GM19468 (cell line): ENCODE data around the gene COL13A1.

ENCODE experiments used
- ATAC-seq: cut with Tn5 transposase; IDR thresholded peaks from one replicate; pipeline ENCODE4 v1.9.1; 2021; ENCODE audit warnings: mild to moderate bottlenecking, moderate library complexity, moderate number of reproducible peaks; ENCODE audit not compliant: unreplicated experiment; ENCODE audit errors: extremely low read depth

COL13A1 gene

DNA sequence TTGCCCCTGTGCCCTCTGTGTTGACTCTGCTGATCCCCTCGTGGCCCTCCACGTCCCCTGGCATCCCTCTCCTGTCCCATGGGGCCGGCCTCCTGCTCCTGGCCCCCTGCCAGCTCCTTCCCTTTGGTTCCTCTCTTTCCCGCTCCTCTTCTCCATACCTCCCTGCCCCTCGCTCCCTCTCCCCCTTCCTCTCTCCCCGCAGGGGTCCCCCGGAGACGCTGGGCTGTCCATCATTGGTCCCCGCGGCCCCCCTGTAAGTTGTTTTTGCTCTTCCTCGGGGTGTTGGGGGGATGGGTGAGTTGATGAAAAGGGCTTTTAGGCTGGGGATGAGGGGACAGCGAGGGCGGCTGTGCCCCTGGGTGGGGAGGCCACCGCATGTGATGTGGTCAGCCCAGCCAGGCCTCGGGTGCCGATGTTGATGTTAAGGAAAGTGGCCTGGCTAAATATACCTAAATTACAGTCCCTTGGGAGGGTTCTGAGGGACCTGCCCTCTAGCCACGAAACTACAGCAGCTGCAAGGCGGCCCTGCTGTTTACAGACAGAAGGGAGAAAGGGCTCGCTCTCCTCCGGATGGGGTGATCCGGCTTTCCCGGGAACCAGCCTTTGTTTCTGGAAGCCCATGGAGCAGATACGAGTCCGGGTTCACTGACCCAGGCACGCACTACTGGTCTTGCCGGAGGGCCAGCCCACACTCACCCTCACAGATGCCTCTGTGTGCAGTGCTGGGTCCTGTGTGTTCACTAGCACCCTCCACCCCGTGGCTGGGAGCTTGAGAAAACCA is 78.8 kb downstream of the COL13A1 start:
- no peak for ATAC-seq

DNA sequence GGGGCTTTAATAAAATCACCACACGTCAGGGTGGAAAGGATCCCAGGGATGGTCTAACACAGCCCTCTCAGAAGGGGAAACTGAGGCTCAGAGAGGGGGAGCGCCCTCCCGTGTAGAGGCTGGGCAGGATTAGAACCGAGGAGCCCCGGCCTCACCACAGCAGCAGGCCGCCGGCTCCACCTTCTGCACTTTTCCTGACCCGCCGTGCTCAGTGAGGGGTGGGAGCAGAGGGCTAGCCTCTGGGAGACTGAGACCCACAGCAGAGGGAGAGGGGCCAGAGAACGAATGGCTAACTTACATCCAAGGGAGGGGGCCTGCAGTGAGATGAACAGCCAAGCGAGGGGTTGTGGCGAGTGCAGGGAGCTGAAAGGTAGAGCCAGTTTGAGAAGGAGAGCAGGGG is 79.5 kb downstream of the COL13A1 start:
- no peak for ATAC-seq

DNA sequence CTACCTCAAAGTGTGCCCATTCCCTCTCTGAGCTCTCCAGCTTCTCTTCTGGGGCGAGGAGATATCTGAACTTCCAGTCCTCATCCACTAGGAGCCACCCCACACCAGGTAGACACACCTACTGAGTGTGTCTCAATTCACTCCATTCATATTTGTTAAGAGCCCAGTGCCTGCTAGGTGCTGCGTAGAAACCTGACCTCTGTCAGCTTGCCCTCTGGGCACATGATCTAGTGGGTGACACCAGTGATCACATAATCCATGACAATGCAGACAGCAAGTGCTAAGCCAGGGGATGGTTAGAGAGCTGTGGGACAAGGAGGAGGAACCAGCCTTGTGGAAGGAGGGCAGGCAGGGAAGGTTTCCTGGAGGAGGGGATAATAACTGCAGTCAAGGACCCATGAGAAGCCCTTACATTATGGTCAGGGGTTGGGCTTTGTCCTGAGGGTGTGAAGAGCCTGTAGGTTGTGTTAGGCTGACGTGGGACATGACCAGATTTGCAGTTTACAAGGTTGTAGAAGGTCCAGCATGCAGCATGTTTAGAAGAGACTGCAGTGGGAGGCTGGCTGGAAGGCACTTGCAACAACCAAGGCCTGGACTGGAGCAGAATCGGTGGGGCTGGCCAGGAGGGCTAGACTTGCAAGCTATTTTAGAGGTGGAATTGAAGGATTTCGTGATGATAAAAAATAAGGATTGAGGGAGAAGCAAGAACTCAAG is 81.8 kb downstream of the COL13A1 start:
- ATAC-seq = no peak

DNA sequence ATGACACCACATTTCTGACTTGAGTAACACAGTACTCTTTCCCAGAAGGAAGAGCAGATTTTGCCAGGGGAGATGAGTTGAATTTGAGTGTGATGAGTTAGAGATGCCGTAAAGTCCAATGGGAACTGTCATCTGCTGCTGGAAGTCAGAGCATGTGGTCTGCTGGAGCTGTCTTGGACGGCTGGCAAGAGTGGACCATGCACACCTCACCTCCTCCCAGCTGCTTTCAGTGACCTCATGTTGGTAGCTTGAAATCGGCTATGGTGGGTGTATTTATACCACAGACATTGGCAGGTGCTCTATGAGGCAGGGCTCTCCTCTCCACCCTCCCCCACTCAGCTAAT is 82.3 kb downstream of the COL13A1 start:
- no peak for ATAC-seq

DNA sequence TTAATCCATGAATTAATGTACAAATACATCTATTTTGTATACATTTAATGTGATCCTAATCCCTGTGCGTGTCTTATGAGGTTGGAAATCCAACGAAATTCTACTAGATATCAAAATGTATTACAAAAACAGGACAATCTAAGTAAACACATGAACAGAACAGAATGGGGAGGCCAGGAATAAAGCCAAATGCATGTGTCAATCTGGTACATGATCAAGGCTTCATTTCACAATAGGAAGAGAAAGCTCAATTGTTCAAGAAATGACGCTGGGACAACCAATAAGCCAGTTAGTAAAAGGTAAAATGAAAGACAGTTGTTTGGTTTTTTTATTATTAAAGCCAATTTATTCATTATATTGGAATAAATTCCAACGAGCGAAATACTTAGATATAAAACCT is 83.0 kb downstream of the COL13A1 start:
- ATAC-seq = no peak

DNA sequence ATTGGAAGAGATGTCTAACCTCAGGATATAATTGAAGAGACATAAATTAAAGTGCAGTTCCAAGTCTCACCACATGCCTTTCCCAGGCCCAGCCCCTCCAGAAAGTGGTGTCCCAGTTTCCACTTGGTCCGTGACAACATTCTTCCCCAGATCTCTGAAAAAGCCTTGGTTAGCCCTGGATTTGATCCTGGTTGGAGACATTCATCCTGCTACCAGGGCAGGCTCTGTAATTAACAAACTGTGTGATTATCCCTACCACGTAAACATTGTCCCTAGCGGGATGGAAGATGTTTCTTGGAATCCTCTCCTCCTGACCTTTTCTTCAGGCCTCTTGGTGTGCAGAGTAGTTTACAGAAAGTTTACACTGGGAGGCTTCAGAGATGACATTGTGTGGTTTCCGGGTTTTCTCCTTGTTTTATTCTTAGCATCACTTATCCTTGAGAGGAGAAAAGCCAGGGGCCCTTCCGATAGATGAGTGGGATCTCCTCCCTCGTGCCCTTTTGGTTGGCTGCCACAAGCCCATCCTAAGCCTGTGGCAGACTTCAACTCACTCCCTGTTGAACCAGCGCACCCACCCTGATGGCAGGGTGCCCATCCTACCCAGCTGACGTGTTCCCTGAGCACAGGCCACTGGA is 83.8 kb downstream of the COL13A1 start:
- no peak for ATAC-seq

- no peak for ATAC-seq
These were observed 87.3 kb downstream of the COL13A1 start for GRCh38 chr10:69888882-69889584.

DNA sequence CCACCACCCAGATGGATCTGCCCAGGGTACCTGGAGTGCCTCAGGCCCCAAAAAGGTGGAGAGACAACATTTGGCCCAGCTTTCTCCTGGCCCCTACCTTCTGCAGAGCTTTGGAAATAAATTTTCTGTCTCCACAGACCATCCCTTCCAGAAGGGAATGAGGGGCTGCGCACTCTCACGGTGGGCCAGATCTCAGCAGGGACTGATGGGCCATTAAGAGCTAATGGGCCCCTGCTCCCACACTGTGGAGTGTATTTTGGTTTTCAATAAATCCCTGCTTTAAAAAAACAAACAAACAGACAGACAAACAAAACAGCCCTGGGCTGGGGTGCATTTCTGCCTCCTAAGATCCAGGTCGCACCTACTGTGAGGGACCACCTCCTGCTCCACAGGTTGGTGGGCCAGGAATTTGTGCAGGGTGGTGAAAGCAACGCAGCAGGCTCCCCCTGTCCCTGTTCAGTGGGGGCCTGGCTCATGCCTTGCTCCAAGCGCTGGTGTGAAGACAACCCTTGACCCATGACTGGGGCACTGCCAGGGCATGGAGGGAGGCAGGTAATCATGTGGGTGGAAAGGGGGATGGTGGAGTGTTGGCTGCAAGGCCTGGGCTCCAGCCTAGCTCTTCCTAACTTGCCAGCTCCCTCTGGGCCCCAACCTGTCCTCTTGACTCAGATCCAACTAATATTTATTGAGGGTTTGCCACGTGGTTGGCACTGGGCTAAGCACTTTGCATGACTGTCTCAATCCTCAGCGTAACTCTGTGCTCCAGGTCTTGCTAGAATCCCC is 88.5 kb downstream of the COL13A1 start:
- ATAC-seq = no peak

DNA sequence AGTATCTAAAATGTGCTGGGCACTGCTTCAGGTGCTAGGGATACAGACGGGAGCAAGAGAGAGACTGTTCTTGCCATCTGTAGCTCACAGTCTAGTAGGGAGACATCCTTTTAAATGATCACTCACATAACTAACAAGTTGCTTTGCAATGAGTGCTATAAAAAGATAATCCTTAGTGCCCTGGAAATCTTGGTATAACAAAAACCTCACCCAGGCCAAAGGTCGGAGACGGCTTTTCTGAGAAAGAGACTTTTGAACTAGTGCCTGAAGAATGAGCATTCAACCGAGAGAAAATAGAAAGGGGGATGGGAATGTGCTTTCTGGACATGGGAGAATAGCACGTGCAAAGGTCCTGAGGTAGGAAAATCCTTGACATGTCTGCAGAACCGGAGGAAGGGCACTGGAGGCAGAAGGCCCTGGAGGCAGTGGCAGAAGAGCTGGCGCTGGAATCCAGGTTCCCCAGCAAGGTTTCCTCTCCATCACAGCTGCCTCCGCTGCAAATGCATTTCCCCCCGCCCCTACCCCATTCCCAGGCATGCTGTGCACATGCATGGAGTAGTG is 89.4 kb downstream of the COL13A1 start:
- no peak for ATAC-seq

DNA sequence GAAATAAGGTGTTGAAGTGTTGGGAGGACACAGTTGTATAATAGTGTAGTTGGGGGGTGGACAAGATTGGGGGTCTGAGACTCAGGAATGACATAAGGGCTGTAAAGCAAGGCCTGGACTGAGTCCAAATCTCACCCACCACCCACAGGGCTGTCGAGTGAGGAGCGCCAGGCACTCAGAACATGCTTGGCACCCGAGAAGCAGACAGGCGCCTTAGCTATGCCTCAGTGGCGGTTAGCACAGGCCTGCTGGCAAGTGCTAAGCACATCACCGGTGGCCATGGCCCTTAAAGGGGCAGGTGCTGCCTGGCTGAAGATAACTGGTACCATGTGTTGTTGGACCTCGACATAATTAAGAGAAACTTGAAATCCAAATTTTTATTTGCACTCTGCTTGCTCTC is 90.7 kb downstream of the COL13A1 start:
- no peak for ATAC-seq

GRCh38 chr10:69892816-69893215 is 91.1 kb downstream of the COL13A1 start:
- ATAC-seq = no peak

DNA sequence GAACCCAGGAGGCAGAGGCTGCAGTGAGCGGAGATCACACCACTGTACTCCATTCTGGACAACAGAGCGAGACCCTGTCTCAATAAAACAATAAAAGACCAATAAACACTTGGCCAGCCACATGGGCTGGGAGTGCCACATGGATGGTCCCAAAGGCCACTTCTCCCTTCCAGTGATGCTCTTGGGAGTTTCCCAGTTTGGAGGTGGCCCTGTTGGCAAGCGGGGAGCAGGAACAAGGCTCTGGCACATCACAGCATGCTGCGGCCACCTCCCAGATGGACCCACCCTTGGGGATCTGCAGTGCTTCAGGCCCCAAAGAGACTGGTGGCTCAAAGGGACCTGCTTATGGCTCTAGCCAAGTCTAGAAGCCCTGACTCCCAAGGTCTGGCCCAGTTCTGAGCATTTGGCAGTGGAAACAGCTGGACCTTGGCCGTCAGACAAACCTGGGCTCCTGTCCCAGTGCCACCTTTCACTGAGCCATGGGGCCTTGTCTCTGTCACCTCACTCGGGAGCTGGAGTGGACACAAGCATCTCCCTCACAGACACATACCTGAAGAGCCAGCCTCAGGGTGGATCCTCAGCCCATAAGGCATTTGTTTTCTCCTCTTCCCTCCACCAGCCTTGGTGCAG is 91.7 kb downstream of the COL13A1 start:
- ATAC-seq = no peak

DNA sequence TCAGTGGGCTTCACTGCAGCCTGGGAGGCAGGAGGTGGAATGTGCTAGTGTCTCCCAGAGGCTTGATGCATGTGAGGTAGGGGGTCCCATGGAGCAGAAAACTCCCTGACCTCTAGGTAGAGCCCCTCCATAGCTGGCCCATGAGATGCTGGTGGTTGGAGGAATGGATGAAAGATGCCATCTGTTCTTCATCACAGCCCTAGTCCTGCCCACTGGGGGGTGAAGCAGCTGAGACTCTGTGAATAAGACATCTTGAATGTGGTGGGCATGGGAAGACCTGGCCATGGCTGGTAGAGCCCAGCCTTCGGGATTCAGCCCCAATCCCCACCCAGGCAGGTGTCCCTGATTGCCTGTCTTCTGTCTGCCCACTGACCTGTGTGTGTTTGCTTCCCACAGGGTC is 92.5 kb downstream of the COL13A1 start:
- ATAC-seq = no peak

DNA sequence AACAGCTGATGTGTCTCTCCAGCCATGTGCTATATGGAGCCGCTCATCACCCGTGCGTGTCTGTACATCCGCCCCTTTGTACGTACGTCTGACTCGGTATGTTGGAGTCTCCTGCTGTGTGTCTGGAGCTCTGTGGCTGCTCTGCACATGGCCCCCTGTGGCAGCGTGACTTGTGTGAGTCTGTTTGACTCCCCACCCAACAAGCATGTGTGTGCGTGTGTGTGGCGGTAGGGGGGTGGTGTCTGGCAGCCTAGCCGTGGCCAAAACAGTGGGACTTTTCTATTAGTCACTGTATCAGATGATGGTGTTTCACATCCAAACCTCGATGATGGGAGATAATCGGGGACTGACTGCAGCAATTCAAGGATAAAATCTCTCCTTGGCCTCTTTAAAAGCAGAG is 94.1 kb downstream of the COL13A1 start:
- ATAC-seq = no peak

- no peak for ATAC-seq
These were observed 95.0 kb downstream of the COL13A1 start for GRCh38 chr10:69896606-69897231.

DNA sequence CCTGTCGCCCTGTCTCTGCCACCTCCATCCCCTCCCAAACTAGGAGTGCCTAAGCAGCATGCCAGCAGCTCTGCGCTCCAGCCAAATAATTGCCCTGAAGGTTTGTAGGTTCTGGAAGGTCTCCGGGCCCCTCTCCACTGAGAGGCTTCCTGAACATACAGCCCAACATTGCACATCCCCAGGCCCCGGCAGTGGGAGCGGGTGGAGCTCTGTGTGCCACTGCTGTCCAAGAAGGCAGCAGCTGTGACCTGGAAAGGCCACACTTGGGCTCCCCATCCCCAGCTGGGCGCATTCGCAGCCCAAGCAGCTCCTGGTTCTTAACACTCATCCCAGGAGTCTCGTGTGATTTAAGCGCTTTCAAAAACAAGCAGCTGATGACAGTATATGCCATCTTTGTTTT is 95.7 kb downstream of the COL13A1 start:
- ATAC-seq = no peak

GRCh38 chr10:69897999-69898398 is 96.3 kb downstream of the COL13A1 start:
- no peak for ATAC-seq

DNA sequence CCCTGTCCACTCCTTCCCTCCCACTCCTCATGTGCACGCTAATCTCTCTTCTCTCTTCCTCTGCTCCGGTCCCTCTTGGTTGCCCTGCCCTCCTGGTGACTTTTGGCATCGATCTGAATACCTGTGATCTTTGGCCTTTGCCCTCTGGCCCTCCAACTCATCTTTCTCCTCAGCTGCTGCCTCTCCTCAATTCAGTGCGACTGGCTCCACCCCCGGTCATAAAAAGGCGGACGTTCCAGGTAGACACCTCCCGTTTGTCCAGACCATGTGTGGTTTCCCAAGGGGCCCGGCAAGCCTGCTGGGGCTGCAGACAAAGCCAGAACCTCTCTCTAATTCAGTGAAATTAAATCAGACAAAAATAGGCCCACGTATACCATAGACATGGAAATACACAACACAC is 96.8 kb downstream of the COL13A1 start:
- no peak for ATAC-seq

DNA sequence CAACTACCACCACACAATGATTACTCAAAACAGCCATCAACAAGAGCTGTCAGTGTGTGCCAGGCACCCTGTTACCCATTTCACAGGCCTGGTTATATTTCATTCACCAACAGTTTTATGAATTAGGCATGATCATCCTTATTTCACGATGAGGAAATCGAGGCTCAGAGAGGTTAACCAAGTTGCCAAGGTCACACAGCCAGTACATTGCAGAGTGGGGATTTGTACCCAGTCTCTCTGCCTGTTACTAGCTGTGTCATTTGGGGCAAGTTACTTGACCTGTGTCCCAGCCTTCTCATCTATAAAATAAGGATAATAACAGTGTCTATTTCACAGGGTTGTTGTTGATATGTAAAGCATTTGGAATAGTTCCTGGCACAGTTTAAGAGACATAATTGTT is 97.2 kb downstream of the COL13A1 start:
- ATAC-seq = no peak
